CD4-positive, alpha-beta T cell treated with Interleukin-15 for 1 hour (primary cell): ENCODE measurements around the gene PTGDS.

Experiments used
- DNase-seq: peaks from one replicate; pipeline ENCODE4 v3.0.0-alpha.2; 2020

The PTGDS gene

DNA sequence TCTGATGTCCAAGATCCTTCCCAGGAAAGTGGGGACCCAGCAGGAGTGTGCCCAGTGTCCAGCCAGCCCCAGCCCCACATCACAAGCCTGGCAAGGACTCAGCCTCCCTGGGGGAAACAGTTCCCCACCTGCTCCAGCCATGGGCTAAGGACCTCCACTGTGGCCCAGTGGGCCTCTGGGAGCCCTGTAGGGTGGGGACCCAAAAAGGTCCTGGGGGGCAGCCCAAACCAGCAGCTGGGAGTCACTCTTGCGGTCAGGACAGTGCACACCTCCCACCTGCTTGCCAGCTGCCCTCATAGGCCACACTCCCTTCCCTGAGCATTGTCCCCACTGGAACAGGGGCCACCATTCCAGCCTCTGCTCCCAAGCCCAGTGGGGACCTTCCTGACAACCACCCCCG lies 49.1 kb downstream of the PTGDS start:
- no peak for DNase-seq

DNA sequence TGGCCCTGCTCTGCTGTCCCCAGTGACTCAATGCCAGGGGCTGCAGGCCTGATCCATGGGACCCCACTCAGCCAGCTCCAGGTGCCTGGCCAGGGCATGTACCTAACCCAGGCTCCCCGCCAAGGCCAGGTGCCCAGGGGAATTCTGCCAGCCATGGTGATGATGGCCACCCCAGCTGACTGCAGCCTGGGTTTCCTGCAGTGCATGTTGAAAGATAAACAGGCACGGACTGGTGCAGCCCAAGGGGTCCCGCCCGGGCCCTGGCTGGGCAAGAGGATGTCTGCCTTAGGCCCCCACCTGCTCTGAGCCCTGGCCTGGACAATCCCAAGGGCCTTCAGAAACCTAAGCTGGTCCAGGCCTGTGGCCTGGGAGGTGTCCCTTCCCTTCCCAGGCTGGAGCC lies 49.5 kb downstream of the PTGDS start:
- DNase-seq: no peak

DNA sequence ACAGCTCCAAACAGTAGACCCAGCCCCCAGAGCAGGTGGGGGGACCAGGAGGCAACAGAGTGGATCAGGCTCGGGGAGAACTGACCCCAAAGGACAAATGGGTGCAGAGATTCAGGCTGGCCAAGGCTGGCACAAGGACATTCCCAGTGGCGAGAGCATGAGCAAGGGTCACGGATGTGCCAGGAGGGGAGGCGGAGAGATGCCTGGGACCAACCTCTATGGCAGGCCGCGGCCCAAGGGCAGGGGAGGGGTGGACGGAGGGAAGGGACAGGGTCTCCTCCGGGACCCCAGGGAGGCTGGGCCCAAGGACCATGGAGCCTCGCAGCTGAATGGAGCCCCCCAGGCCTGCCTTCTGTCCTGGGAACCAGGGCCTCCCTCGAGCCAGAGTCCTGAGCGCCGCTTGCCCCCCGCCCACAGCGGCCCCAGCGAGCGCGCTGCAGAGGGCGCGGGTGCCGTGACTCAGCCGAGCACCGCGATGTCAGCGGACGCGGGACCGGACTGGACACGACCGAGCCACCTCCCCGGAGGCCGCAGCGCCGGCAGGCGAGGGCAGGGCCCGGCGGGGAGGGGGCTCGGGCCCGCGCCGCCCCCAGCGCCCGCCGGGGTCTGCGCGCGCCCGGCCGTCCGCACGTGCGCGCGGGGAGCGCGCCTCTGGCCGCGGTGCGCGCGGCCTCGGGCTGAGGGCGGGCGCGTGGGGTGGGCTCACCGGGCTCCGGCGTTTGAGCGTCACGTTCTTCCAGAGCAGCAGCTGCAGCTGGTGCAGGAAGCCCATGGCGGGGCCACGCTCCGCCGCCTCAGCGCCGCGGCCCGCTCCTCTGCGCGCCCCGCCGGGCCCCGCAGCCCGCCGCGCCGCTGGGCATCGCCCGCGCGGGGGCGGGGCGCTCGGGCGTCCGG lies 50.3 kb downstream of the PTGDS start, which contains the start of gene ABCA2:
Gene ABCA2 (minus strand): TSS at position 869 of the 894 bp plus-strand sequence. CDS start 97 bp downstream, at position 772.
- DNase-seq: no peak

DNA sequence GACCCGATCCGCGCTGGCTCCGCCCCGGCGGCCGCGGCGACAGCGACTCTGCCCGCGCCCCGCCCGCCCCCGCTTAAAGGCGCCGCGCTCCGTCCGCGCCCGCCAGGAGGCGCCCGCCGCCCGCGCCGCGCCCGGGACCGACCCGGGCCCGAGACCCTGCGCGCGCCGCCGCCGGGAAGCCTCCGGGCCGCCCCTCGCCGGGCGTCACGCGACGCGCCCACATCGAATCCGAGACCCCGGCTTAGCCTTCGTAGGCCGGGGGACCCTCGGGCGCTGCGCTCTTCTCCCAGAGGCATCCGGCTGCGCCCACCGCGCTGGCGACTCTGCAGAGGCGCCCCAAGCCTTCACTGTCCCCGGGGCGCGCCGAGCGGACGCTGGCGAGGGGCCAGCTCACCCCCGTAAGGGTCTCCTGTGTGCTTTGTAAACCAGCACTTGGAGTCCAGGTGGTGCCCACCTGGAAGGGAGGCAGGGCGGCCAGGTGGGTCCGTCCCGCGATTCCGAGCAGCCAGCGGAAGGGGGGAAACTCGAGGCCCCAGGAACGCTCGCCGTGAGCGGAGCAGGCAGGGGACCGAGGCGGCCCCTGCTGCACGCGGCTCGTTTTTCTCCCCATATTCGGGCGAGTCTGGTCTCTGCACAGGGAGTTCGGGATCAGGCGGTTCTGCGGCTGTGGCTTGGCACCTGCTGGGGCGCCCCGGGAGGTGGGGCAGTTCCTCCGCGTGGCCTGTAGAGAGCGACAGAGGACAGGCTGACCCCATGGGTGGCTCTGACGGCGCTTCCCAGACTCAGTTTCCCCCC lies 51.2 kb downstream of the PTGDS start:
- peak; percentile 69 for DNase-seq

DNA sequence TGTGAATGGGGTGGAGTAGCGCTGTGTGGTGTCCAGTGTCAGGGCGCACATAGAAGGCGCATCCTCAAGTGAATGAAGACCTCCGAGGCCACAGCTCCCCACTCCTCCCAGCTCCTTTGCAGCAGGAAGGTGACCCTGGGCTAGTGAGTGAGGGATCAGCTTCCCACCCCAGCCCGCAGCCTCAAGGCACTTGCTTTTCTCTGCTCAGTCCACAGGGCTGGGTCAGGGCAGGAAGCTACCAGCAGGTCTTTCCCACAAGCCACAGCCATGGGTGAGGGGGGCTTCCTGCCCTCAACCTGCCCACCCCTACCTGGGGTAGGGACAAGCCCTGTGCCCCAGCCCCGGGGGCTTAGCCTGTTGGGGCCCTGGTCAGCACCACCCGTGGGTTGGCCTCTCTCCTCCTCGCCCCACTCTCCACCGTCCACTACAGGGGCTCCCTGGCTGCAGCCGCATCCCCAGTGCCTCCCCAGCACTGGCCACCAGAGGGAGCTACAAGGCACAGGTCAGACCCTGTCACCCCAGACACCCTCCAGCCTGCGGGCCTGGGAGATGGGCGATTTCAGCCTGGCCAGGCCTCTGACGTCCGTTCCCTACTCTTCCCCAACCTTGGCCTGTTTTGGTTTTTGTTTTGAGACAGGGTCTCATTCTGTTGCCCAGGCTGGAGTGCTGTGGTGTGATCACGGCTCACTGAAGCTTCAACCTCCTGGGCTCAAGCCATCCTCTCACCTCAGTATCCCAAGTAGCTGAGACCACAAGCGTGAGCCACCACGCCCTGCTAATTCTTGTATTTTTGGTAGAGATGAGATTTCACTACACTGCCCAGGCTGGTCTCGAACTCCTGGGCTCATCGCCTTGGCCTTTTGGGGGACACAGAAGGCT lies 52.0 kb downstream of the PTGDS start:
- DNase-seq: peak; percentile 70

DNA sequence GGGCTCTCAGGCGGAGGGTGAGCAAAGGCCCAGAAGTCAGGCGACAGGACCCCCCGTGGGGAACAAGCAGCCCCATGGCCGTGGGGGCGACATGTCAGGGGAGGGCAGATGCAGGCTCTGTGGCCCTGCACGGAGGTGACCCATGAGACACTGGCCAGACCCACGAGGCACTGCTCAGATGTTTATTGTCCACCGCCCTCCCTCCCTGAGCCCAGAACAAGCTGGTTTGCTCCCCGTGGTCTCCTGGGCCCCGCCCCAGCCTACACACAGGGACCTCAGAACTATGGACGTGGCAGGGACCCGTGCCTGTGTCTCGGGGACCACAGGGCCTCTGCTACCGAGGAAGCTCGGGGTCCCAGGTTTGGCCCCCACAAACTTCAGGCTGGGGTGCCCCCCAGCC lies 52.7 kb downstream of the PTGDS start:
- DNase-seq: no peak

DNA sequence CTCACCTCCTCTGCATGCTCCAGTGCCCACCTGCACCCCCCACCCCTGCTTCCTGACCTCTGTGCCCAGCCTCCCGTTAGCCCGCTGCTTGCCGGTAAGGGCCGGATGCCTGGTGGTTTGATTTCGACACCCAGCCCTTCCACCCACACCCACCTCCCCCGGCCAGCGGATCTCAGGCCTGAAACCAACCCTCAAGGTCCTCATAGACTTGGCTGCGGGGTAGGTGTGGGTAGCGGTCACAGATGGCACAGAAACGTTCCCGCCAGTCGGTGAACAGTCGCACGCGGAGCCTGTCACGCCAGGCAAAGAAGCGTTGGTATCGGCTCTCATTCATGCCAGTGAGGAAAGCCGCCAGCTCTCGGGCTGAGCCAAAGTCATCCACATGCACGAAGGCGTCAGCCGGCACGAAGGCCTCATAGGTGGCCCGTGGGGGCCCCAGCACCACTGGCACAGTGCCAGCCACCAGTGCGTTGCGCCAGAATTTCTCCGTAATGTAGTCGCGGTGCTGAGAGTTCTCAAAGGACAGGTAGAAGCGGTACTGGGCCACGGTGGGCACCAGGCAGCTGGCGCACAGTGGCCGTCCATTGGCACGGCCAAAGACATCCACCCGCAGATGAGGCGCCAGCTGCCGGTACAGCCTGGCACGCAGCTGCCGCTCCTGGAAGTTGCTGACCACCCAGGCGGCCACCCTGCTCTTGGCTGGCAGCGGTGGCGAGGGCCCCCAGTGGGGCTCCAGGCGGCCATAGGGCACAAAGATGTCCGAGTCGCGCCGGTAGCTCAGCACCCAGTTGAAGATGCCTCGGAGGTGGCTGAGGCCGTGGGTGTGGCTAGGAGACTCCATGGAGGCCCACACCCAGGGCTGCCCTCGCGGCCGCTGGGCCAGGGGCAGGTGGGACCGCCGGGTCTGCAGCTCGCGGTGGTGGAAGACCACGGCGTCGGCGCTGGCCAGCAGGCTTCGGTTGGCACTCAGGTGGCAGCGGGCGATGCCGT lies 53.5 kb downstream of the PTGDS start:
- DNase-seq: peak; percentile 67
